Cardiac septum (tissue), 1 donor: ENCODE measurements around the gene RALGPS1. TPM values are rescaled to one million over a fixed set of nuclear protein-coding genes. Genes with fewer than 3 reads are reported as not detected.
"Not testable (repeated sequence)": the region's sequence is repeated elsewhere in the genome, so short reads cannot be mapped to it uniquely, and the experiment has no call there.

Experiments
- DNase-seq: peaks from one replicate; pipeline ENCODE4 v3.0.0-alpha.2; 2020; ENCODE audit warnings: low spot score
- intact Hi-C: fragments of 100-400 bp; cut with DNase I; formaldehyde crosslinking; loops from one replicate; pipeline ENCODE4 v1.14.0; 2022
- total RNA-seq: library from RNA; stranded (reverse); fragmentation: NEBNext Ultra II Directional; extraction: Animal tissue kit (Norgen Biotek cat#: 25700); gene quantifications from one replicate; pipeline ENCODE4 v1.2.1, GENCODE V29; 2021
- donor health status: DM: no; HTN: no; CAD: no.

RALGPS1 gene
- total RNA-seq, 1 donor from 2014 or later, result 21.8 TPM

DNA sequence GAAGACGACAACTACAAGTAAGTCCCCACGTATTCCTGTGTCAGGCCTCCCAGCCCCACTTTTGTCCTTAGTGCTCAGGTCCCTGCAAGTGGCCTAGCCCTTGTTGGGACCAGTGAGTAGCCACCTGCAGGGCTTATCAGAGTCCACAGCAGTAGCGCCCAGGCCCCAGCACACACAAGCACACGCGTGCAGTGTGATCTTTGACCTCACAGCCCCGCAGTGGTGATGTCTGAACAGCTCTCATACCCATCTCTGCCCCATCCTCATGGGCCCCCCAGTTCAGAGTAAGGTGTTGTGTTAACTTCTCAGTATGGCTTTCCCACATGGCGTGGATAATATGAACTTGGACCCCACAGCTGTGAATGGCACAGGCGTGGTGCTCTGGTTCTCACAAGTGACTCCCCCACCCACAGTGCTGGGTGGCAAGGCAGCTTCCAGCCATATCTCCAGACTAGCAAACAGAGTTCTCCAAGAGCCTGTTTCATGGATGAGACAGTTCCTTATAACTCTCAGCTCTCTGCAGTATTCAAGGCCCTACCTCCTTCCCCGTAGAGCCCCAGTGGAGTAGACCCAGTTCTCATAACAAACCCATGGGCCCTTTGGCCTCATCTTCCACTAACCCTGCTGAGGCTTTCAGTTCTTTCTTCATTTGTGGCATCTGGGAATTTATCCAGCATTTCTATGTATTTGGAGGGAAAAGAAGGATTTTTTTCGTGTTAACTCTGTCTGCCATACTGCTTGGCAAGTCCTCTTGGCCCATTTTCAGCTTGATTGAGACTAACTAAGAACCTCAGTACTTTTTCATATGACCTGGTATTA, 254.4 kb downstream of the RALGPS1 start:
- intact Hi-C loops, result no loop called here
- DNase-seq, result no peak

- intact Hi-C loops, result no loop called here
- no peak for DNase-seq
These were observed 254.9 kb downstream of the RALGPS1 start for GRCh38 chr9:127169575-127169883.

GRCh38 chr9:127170103-127170502, 255.5 kb downstream of the RALGPS1 start:
- no peak for DNase-seq
- intact Hi-C loops, result no loop called here

GRCh38 chr9:127170652-127171051, 256.1 kb downstream of the RALGPS1 start:
- intact Hi-C loops, result no loop called here
- no peak for DNase-seq

DNA sequence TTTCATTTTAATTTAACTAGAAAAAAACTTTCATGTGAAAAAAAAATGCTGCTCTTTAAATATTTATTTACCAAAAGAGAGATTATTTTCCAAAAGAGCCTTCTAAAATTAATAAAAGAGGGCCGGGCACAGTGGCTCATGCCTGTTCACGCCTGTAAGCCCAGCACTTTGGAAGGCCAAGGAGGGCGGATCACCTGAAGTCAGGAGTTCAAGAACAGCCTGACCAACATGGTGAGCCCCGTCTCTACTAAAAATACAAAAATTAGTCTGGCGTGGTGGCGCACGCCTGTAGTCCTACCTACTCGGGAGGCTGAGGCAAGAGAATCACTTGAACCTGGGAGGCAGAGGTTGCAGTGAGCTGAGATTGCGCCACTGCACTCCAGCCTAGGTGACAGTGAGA, 256.8 kb downstream of the RALGPS1 start:
- intact Hi-C loops, DNase-seq: not testable (repeated sequence)

DNA sequence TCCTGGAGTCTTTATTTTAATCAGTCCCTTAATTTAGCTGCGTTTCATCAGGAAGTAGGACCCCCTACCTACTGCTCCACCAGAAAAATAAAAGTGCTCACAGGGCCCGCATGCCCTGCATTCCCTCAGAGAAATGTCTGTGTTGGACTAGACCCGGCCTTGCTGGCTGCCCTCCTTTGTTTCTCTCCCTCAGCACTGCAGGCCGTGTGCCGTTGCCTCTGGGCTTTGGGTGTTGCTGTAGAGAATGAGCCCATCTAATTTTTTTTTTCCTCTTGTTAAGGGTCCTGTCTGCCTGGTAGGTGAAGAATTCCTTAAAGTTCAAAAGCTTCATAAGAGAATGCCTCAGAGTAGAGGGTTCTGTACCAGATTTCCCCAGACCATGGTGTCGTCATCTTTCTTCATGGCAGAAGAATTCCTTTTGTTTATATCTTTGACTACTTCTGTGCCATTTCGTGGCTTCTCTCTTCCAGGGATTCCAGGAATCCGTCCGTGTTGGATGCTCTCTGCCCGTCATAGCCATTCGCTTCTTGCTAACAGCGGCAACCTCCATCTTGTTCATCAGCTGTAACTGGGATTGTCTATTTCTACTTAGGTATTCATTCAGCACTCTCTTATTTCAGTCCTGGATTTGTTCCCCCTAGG, 257.6 kb downstream of the RALGPS1 start:
- intact Hi-C loops, result no loop called here
- no peak for DNase-seq

- intact Hi-C loops, result no loop called here
These were observed 258.5 kb downstream of the RALGPS1 start for GRCh38 chr9:127173063-127173462.

DNA sequence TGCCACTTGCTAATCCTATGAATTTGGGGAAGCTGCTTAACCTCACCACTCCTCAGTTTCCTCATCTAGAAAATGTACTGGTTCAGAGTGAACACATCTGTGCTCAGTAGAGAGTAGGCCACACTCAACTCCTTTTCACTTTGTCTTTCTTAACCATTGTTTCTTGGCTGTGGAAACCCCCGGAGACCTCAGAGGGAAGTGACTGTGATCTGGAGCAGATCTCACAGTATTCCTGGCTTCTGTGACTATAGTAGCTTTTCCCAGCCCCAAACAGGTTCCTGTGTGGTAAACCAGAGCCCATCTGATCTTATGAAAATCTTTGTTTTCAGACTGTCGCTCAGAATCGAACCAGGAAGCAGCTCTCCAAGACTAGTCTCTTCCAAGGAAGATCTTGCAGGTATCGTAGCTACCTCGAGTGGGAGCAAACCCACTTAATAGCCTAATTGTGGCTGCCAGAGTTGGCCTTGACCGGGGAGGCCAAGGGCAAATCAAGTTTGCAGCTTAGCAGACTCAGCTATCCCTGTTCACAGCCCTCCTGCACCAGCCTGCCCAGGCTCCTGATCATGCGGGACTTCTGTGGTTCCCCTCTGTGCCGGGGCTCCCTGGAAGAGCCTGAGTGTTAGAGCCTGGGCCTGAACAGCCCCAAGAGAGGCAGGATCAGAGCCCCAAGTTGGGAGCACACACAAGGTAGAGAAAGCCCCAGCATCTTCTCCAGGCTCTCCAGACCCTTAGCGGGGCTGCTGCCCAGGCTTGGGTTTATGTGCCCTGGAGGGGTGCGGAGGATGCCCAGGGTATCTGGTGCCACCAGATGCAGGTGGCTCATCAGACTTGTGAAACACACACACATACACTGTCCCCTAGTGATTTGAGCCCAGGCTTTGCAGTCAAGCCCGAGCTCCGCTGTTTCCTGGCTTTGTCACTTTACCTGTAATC, 260.1 kb downstream of the RALGPS1 start:
- no peak for DNase-seq
- intact Hi-C loops, result no loop called here

More at GRCh38 chr9:127173063-127173462, 258.5 kb downstream of the RALGPS1 start:
- no peak for DNase-seq

- no peak for DNase-seq
These were observed 260.7 kb downstream of the RALGPS1 start for GRCh38 chr9:127175319-127175715.

GRCh38 chr9:127175764-127176163, 261.2 kb downstream of the RALGPS1 start:
- no peak for DNase-seq
- intact Hi-C loops, result no loop called here

More at GRCh38 chr9:127175319-127175715, 260.7 kb downstream of the RALGPS1 start:
- intact Hi-C loops, result no loop called here

DNA sequence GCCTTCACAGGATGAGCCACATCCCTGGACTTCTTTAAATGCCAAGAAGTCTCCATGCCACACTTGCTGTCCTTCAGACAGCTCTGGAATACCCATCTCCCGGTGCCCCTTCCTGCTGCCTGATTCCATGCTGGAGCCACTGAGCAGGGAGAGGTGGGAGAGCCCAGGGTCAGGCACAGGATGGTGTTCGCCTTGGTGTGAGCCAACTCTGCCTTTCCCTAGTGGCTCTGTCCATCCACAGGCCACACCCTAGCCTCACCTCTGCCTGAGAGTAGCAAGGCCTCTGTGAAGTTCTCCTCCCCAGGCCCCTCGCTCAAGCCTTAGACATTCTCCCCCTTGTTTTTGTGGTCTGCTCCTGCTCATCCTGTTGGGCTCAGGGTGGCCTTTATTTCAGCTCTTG, 262.0 kb downstream of the RALGPS1 start:
- no peak for DNase-seq
- intact Hi-C loops, result no loop called here

DNA sequence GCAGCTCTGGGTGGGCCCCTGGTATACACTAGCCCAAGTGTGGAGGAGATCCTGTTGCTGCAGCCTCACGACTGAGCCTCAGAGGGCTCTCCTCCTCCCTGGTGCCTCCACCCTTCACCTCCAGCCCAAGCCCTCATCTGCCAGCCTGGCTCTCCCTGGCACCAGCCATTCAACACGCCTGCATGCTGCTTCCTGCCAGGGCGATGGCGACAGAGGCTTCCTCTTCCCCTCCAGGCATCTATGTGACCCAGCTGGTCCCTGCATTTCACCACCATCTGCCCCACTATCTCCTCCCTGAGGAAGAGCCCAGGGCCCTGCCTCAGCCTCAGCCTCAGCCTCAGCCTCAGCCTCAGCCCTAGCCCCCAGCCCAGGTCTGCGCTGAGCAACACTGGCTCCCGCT, 262.6 kb downstream of the RALGPS1 start:
- peak; percentile 73 for DNase-seq
- intact Hi-C loops, result no loop called here

GRCh38 chr9:127177665-127178265, 263.2 kb downstream of the RALGPS1 start:
- intact Hi-C loops, result no loop called here
- DNase-seq, result peak; percentile 41

DNA sequence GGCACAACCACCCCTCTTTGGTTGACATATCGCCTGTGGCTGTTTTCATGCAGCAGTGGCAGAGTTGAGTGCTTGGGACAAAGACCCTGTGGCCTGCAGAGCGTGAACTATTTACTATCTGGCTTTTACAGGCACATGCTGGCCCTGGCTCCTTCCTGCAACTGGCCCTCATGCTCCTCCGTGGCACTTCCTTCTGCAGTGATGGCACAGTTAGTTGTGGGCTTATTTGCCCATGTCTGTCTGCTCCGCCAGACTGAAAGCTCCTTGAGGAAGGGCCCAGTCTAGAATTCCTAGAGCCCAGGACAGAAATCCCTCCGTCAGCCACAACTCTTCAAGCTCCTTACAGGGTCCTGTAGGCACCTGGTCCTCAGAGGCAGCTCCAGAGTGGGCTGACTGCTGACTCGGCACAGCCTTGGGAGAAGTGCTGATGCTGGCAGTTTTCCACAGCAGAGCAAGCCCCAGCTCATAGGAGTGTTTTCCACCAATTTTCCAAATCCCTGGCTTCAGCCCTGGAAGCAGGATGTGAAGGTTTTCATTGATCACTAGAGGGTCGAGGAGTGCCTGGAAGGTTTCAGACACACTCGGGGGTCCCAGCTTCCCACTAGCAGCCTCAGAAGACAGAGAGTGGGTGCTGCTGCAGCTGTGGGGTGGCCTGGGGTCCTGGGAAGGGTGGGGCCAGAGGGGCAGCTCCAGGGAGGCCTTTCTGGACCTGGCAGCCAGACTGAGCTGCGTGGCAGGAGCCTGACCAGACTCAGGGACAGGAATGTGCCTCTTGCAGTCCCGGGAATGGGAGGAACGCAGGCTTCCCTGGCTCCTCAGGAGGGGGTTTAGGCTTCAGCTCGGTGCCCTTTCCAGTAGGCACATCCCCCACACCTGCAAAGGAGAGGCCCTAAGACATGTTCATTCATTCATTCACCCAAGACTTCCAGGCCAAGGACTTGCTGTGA, 264.4 kb downstream of the RALGPS1 start:
- intact Hi-C loops, result no loop called here
- peak; percentile 66 for DNase-seq

GRCh38 chr9:127179633-127180441, 265.3 kb downstream of the RALGPS1 start:
- intact Hi-C loops, result no loop called here
- DNase-seq, result peak; percentile 63

- intact Hi-C loops, result no loop called here
- peak; percentile 71 for DNase-seq
These were observed 266.1 kb downstream of the RALGPS1 start for GRCh38 chr9:127180457-127181314.

GRCh38 chr9:127181315-127181580, 266.7 kb downstream of the RALGPS1 start:
- intact Hi-C loops, result no loop called here
- DNase-seq, result peak; percentile 56
